HG02884 (cell line): ENCODE data around the gene ENAH.

Source experiments
- ATAC-seq: cut with Tn5 transposase; IDR thresholded peaks from one replicate; pipeline ENCODE4 v1.9.1; 2021; ENCODE audit warnings: mild to moderate bottlenecking, moderate library complexity; ENCODE audit not compliant: unreplicated experiment

ENAH gene

DNA sequence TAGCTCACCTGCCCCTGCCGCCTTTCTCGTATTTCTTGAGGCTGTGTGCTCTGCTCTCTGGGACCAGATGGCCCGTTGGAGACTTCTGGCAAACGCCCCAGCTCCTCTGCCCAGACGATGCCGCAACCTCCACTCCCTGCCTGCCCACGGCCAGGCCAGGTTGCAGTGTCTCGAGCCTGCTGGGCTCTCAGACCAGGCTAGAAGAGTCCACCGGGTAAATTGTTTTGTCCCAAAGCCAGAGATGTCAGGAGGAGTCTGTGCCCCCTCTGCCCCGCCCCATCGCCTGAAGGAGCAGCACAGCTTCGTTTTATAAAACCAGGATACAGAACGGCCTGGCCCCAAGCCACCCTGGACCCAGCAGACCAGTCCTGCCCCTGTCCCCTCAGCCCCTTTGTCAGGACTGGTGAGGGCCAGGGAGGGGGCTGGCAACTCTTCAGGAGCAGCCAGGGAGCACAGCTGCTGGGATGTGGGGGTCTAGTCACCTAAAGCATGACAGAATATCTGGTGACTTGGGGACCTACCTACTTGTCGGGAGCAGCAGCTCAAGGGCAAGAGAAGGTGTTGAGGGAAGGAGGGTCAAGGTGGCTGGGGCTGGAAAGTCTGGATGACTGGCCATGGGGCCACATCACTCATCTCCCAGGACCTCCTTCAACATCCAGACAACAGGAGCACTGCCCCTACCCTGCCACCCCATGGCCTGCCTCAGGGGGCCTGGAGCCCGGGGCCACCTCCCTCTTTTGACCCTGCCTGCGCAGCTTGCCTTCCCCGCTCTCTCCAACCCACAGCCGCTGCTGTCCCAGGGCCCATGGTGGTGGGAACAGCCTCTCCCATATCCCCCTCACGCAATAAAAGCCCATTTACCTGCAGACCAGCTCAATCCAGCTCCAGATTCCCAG, 191.1 kb downstream of the ENAH start:
- ATAC-seq = no peak

DNA sequence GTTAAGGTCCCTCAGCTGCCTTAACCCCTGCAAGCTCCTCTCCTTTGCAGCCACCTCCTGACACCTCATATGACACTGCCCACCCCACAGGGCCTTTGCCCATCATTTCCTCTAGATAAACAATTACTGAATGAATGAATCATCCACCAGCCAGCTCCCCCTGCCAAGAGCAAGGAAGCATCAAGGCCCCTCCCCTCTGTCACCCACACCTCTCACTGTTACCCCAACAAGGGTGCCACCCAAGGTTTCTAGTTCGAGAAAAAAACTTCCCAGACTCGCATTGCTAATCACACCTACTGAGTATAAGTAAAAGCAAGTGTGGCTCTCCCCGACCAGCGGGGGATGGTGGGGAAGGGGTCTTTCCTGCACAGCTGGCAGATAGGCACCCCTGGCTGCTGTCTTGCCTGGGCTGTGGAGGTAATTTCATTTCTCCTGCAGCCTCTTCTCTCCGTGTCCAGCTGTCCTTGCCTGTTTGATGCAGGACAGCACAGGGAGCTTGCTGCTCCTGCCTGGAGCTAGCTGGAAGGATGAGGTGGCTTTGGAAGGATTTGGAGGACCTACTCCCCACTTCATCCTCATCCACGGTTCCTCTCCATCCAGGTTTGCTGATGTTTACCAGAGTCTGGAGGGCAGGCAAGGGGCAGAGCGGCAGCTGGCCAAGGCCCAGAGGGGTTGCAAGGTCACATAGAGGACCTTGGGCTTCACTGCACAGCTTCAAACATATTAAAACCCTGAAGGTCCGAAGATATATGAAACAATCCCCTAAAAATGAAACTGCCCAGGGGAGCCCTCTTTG, 192.0 kb downstream of the ENAH start:
- ATAC-seq = no peak

DNA sequence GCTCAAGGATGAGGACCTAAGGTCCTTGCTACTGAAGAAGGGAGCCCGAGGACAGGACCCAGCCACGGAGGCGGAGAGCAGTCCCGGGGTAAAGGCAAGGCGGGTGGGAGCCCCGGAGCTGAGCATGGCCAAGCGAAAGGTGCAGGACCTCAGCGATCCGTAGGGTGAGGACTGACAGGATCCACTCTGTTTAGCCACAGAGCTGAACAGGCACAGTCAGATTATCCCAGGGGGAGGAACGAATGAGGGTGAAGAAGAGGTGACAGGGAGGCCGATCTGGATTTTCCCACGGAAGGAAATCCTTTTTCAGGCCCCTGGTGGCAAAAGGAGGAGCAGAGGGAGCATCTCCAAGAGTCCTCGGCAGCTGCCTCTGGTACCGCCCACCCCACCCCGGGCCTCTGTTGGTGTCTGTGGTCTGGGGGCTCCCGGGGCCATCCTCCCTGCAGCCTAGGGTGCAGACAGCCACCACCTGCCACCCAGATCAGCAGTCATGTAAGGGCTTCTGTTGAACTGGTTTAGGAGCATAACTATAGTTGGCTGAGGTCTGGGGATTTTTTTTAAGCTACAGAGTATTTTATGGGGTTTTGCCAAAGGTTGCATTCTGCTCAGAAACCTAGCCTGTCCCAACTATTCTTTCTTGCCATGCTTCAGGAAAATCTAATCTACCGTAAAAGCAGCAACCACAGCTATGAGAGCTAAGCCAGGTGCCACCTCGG, 192.7 kb downstream of the ENAH start:
- no peak for ATAC-seq

DNA sequence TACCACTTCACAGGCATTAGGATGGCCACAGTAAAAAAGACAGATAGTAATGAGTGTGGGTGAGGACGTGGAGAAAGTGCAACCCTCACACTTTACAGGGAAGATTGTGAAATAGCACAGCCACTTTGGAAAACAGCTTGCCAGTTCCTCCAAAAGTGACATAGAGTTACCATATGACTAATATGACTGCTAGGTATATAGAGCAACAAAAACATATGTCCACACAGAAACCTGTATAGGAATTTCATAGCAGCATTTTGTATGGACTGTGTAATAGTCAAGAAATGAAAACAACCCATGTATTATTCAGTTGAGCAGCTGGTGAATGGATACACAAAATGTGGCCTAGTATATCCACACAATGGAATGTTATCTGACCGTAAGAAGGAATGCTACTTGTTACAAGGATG, 194.7 kb downstream of the ENAH start:
- ATAC-seq = no peak

DNA sequence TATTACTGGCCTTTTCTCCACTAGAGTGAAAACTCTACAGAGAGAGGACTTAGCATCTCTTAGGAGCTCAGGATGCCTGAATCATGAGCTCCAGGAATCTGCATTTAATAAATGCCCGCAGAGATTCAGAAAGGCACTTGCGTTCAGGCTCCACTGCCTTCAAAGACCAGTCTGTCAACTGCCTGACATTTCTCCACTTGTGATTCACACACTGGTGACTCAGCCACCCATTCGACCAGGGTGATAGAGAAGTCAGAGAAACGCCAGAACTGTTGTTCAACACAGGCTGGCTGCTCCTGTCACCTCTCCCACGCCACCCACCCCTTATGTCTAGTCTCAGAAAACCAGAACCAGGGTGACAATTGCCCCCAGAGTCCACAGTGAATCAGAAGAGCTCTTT, 198.2 kb downstream of the ENAH start:
- ATAC-seq = no peak

DNA sequence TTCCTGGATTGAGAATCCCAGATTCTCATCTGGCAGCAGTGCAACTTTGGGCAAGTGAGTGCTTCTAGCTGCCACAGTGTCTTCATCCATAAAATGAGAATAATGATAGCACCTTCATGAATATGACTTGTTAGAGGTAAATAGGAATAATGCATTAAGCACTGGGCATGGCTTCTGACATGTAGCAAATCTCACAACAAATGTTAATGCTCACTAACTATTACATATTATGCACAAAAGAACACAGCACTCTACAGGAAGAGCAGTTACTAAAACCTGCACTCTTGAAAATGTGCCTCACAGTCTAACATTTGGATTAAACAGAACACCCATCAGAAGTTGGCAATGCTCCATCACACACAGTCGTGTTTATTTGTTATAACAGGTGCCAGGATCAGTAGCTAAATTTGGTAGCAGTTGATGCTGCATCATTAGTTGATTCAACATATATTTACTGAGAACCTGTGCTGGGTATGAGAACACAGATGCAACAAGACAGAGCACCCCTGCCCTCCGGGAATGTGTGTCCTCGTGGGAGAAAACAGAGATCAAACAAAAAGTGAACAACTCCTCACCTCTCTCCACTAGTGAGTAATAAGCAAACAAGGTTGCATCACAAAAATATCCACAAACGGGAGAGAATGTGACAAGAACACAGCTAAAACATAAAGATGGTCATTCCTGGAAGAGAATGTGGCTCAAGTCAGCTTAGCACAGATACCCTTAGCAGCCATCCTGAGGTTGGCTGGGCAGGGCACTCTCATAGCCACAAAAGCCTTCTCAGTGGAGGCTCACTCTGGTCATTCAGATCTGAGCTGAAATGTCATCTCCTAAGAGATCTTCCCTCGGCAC, 198.9 kb downstream of the ENAH start:
- no peak for ATAC-seq

DNA sequence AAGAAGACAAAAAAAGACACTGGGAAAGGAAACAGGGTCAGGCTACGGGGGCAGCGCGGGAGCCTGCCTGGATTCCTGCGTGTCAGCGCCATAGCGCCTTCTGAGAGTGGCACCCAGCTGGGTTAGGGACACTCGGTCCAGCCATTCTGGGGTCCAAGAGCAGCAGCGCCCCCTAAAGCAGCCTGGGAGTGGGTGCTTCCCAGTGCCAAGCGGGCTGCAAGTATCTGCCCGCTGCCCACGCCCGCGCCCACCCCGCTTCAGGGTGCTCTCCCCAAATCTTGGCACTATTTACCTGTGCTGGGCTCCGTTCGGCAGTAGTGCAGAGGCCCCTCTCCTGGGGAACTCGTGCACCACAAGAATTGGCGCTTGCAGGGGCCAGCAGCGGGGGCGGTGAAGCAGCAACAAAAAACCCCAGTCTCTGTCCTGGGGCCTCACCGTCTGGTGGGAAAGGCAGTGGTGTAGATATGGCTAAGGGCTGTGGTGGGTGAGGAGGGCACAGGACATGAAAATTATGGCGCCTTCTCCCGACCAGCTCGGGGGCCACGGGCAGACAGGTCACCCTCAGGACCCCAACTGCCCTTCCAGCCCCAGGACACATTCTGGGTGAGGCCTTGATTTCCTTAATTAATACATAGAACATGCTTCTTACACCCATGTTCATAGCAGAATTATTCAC, 200.9 kb downstream of the ENAH start:
- no peak for ATAC-seq

DNA sequence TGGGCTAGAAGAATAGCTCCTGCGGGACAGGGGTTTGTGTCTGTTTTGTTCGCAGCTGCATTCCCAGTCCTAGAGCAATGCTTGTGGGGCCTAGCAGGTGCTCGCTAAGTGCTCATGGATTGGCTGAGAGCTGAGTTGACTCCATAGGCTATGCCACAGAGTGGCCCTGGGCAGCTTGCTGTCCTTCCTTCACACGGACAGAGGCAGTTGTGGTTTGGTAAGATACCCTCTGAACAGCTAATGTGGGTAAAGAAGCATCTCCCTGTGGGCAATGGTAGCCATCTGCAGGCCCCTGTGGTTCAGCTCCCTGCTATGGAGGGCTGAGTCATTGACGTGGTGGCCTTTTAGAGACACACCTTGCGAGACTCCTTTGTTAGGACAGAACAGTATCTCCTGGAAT, 201.6 kb downstream of the ENAH start:
- no peak for ATAC-seq

DNA sequence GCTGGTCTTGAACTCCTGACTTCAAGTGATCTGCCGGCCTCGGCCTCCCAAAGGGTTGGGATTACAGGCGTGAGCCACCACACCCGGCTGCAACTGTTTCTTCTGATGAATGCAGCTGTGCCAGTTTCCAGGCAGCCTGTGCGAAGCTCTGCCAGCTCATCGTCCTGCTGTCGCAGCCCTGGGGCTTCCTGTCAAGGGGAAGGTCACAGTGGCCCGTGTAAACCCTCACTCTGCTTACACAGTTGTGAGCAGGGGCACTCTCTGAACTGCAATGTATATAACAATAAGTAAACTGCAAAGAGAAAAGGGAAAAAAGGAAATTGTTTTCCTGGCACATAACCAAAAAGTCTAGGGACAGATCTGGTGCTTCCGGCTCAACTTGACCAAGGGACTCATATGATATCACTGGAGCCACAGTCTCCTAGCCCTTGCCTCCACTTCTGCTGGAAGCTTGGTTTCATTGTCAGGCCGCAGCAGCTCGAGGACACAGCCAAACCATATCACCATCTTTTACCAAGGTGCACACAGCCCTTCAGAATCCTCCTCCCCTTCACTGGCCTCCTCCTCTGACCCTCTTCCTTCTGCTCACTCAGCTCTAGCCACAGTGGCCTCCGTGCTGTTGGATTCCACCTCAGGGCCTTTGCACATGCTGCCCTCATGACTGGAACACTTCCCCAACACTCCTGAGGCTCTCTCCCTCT, 202.3 kb downstream of the ENAH start:
- ATAC-seq = no peak

DNA sequence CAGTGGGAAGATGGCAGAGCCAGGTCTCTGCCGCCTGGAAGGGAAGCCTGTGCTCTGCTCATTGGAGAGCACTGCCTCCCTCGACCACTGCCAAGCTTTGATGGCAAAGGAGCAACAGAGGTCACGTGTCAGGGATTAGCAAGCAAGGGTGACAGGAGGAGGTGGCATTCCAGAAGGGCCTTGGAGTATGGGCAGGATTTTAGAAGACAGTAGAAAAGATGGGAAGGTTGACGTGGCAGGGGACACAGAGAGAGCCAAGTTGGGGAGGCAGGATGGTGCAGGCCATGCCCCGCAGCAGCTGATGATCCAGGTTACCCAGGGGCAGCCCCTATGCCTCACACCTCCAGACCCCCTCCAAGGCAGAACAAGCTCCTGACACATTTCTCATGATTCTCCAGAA, 203.1 kb downstream of the ENAH start:
- ATAC-seq = no peak

DNA sequence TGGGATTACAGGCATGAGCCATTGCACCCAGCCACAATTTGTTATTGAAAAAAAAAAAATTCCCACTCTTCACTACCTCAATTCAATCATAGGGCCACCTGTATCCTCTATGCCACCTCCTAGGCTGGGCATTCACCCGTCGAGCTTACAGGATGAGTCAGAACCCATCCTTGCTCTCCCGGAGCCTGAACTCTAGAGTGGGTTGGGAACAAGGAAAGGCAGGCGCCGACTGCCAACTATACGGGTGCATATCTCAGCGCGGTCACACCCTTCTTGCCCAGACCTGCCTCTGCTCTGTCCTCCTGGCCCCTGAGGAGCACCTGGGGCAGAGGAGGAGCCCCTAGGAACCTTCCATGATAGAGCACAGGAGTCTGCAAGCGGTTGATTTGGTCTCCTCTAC, 203.7 kb downstream of the ENAH start:
- ATAC-seq = no peak

DNA sequence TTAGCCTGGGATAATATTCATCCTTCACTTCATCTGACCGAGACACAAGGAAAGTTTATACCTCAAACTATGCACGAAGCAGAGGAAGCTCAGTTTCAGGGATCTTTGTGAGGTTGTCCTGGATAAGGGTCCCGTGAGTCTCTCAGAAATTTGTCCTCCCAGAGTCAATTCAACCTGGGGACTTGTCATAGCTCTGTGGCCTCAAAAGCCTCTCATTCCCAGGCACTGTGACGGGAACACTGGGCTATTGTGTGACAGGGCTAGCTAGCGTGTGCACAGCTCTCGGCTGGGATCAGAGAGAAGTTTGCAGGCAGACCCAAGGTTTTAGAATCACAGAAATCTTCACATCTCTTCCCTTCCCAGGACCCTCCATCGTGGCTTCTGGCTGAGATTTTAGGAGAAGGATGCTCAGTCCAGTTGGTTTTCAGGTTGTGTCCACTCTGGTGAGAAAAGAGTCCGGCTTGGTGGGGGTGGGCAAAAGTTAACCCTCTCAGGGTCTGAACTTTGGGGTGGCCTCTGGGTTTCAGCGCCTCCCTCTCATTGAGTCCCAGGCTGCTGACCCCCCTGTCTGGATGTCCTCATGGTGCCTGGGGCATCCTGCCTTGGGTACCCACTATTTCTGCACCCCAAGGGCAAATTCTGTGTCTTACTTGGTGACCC, 204.6 kb downstream of the ENAH start:
- no peak for ATAC-seq

DNA sequence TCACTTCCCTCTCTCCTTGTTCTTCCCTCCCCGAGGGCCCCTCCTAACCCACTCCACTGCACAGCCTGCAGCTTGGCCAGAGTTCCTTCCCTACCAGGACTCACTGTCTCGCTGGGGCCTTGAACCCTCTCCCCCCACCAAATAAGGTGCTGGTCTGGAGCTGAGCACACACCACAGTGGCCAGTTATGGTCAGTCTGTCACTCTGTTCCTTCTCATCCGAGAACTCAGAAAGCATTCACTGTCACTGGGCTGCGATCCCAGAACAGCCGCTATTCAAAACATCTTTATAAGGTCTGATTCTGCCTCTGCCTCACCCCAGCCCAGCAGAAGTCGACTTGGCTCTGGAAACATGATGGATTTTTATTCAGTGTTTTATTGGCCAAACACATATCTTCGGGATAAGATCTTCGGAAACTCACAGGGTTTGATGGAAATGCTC, 205.3 kb downstream of the ENAH start:
- ATAC-seq = no peak

DNA sequence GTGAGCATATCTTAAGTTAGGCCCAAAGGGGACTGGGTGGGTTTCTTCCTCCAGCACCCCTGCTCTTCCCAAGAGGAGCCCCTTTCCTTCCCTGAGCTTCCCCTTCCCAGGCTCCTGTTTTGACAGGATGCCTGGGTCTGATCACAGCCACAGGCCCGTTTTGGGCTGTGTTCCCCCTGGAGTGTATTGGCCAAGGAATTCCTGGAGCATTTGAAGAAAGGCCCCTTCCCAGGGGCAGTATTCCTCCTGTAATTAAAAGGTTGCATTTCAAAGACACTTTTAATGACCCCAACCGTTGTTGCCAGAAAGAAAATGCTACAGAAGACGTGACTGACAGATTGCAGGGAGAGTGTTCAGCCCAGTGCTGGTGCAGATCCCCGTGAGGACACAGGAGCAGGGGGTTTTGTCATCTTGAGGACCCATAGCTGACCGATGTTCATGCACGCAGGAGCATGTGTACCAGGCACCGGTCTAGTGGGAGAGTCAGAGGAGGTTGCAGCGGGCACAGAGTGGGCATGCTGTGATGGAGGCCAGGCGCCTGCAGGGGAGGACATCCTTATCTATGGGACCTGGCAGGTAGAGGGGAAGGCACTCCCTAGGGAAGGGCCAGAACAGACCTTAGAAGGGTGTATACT, 205.8 kb downstream of the ENAH start:
- no peak for ATAC-seq

DNA sequence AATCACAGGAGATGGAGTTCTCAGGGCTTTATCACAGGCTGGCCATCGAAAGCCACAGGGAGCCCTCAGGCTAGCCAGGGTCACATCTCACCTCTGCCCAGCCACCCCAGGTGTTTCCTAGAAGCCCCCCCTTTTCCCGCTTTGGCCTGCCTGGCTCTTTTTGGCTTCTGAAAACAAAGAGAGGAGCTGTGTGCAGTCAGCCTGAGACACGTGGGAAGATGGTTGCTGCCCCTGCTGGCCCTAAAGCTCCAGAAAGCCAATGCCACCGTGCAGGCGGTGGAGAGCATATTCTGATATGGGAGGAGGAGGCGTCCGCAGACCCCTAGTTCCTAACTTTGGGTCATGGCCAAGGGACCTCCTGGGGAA, 206.3 kb downstream of the ENAH start:
- no peak for ATAC-seq

DNA sequence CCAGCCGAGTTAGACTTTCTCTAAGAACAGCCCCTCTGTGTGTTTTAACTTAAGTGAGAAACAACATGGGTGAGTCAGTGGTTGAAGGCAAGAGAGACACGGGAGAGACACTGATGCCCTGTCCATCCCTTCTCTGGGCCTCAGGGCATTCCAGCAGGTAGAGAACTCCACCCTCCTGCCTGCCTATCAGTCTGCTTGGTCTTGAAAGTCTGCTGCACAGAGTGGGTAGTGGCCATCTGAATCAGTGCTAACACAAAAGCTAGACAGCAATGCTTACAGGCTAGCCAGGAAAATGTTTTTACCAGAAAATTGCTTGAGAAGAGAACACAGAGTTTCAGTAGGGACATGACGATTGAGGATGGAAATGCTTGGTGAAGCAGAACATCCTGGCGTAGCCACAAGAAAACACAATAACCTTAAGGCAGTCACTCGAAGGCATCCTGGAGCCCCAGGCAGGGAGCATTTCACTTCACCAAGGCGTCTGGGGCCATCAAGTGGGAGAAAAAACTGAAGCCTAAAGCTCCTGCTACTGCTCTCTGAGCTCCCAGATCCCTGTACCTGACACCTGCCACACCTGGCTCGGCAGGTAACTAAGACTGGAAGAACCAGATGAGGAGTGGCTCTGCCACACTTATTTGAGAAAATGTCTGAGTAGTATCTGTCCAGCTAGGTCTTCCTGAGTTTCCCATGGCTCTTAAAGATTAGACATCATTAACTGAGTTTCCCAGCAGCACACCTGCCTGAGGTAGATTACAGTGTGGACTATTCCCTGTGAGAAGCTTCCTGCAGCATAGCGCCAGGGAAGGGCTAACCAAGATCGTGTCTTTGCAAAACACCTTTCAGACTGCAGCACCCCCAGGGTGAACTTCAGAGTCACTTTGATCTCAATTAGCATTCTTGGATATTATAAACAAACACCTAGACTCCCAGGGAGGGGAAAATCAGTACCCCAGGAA, 207.0 kb downstream of the ENAH start:
- ATAC-seq = no peak

DNA sequence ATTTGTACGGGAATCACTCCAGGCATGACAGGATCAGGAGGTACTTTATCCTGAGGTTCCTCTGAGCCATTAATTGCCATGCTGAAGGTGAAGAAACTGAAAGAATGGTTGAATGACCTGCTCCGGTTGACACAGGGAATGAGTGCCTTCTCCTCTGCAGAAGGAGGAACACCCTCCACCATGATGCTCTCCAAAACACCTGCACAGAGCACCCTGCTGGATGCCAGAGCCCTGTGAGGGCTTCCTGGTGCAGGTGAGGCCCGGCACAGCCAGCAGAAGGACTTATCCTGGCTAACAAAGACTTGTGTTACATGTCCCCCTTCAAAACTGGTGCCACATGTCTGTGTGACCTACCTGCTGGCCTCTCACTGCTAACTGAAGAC, 210.8 kb downstream of the ENAH start:
- ATAC-seq = no peak
